WI38 (cell line): ENCODE data around the gene RBM33.

Experiments
- H3K4me3 ChIP-seq: 2 replicates; pipeline ENCODE4 v1.5.1; 2011; ENCODE audit warnings: low read depth, mild to moderate bottlenecking, control low read depth, low read length
- TF ChIP-seq, protein P1 (sequence below): IDR thresholded peaks from 2 replicates; pipeline ENCODE4 v1.5.1; 2012; ENCODE audit warnings: low read depth, mild to moderate bottlenecking, control low read depth, low read length

RBM33 gene

DNA sequence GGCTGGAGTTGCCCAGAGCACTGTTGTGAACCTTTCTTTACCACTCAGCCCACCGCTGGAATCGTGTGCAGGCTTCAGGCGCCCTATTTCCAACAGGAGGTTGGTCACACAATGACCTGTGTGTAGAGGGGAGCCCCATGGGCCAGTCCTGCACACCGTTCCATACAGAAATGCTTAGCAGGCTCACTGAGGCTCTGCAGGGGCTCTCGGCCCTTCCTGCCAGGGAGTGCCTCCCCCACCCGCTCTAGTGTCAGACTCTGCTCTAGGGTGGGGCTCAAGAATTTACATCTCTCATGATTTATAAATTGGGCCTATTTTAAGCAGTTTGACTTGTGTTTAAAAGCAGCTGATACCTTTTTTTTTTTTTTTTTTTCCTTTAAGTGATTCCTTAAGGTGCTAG, 125.8 kb downstream of the RBM33 start:
- TF ChIP-seq, protein P1, sequence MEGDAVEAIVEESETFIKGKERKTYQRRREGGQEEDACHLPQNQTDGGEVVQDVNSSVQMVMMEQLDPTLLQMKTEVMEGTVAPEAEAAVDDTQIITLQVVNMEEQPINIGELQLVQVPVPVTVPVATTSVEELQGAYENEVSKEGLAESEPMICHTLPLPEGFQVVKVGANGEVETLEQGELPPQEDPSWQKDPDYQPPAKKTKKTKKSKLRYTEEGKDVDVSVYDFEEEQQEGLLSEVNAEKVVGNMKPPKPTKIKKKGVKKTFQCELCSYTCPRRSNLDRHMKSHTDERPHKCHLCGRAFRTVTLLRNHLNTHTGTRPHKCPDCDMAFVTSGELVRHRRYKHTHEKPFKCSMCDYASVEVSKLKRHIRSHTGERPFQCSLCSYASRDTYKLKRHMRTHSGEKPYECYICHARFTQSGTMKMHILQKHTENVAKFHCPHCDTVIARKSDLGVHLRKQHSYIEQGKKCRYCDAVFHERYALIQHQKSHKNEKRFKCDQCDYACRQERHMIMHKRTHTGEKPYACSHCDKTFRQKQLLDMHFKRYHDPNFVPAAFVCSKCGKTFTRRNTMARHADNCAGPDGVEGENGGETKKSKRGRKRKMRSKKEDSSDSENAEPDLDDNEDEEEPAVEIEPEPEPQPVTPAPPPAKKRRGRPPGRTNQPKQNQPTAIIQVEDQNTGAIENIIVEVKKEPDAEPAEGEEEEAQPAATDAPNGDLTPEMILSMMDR, result no peak
- no peak overlapping the region for H3K4me3 ChIP-seq

DNA sequence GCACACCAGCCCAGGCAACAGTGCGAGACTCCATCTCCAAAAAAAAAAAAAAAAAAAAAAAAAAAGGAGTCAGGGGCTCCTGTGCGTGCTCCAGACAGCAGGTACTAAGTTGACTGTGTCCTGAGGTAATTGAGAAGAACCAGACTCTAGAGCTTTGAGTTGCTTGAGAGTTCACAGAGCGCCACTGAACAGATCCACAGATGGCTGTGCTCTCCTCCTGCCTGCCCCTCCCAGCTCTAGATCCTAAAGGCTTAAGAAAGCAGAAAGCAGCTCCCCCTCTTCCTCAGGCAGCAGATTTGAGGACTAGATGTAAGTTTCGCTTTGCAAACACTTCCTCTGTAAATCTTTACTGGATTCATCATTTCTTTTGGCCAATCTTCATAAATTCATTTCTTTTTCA, 129.1 kb downstream of the RBM33 start:
- TF ChIP-seq, protein P1, result no peak
- H3K4me3 ChIP-seq, result no peak overlapping the region

DNA sequence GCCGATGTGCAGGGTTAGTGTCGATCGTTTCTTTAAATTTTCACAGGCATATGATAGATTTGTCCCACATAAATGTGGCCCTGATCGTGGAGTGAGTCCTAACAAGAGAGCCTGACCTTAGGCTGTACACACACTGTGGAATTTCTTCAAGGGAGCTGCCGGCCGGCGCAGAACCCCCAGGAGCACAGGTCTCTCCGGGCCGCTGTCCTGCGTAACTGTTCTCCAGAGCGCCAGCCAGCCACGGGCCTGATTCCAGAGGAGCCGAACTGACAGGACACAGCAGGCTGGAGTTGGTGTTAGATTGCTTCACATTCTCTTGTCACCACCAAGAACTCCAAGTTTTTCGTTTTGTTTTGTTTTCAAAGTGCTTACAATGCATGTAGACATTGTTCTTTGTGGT, 130.5 kb downstream of the RBM33 start:
- H3K4me3 ChIP-seq, result no peak overlapping the region
- TF ChIP-seq, protein P1, result no peak

DNA sequence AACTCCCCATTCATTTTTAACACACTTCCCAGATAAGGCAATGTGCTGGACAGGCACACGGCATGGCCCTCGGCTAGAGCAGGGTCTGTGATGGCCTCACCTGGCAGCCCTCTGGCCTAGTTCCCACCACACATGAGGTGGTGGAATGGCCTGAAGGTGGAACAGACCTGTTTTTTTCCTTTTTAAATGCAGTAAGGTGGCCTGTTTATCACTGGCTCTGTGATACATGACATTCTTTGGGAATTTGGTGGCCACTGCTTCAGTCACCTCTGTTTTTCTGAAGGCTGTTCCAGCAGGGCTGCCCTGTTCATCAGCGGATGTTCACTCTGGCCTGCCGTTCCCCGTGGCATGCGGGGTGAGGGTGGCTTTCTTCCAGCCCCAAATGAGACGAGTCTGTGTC, 131.2 kb downstream of the RBM33 start:
- TF ChIP-seq, protein P1, result no peak
- H3K4me3 ChIP-seq, result no peak overlapping the region

DNA sequence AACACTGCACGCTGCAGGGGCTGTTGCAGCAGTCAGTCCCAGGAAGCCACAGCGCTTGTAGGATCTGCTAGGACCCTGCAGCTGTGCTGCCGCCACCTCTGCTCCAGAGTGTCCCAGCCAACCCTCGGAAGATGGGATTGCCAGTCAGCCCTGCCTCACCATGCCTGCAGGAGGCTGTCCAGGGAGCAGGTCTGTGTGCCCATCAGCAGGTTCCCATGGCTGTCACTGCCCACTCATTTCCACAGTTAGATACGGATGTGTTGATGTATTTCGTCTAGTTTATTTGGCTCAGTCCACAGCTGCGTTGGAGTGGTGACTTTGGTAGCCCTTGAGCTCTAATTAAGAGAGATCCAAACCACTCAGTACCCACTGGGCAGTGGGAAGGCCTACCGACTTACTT, 132.1 kb downstream of the RBM33 start:
- TF ChIP-seq, protein P1, result no peak
- H3K4me3 ChIP-seq, result no peak overlapping the region

DNA sequence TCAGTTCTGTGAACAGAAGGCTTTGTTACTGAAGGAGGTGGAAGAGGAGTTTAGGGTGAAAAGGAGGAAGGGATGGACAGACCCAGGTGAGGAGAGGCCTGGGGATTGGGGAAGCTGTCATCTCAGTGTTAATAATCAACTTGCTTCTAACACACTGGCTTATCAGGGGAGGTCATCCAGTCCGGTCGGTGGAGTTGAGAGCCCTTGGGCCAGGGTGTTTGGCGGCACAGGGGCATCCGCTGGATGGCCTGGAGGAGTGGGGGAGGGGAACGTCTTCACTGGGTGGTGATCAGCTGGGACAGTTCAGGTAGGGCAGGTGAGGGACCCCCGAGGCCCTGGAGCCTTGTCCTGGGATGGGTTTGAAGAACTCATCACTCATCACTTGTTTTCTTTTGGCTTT, 133.9 kb downstream of the RBM33 start:
- TF ChIP-seq, protein P1, result no peak
- H3K4me3 ChIP-seq, result no peak overlapping the region

DNA sequence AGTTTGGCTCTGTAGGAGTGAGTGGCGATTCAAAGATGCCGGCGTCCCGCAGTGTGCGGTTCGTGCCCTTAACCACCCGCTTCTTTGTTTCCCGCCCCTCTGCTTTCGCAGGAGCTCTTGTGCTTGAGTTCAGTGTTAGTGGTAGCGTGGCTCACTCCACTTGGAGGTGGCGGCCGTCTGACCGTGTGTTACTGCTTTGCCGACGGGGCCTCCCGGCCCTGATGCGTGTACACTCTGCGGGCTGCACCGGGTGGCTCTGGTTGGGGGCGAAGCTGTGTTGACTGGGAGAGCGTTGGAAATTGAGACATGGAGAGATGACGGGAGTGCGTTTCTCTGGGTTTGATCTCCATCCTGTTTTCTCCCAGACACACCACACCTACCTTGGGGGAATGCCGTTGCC, 136.4 kb downstream of the RBM33 start:
- H3K4me3 ChIP-seq, result no peak overlapping the region
- TF ChIP-seq, protein P1, result no peak
